ENCODE data around the gene NME4. TPM values are rescaled to one million over a fixed set of nuclear protein-coding genes. Genes with fewer than 3 reads are reported as not detected.

NME4 gene
- total and polyA plus RNA-seq, 2 donors (not counting 1 experiment from before 2014, with no cell fraction given): 71.7 to 121 TPM

- Histone ChIP-seq H3K27ac (ENCODE audit: insufficient read depth, low read length) (no peak overlapping the region), H3K9ac (ENCODE audit: insufficient read depth, low read length) (peak overlapping the region; percentile 72), H3K9me3 (ENCODE audit: control insufficient read depth, insufficient read depth, low read depth, low read length) (no peaks in the 10 kb centered on the region), H4K20me1 (ENCODE audit: control insufficient read depth, extremely low read depth, insufficient read depth, low read length) (no peaks in the 10 kb centered on the region), H3K4me2 (ENCODE audit: extremely low read depth, insufficient read depth, low read length) (no peak overlapping the region), H3K79me2 (ENCODE audit: control insufficient read depth, insufficient read depth, low read length) (peaks cover 25% of the 10 kb centered on the region), H3K36me3 (ENCODE audit: control insufficient read depth, insufficient read depth, low read length) (no peaks in the 10 kb centered on the region), H2AFZ (ENCODE audit: low read length) (no peak overlapping the region), H3K27me3 (ENCODE audit: control insufficient read depth, insufficient read depth, low read length) (no peaks in the 10 kb centered on the region), H3K4me3 (replicated peaks in 1 of 4; ENCODE audit: control extremely low read depth in 1 of 4, insufficient read depth in 1 of 4, low read depth in 3 of 4, low read length in 4 of 4) (peak overlapping the region in 2 of 4 experiments; percentile 79 to 82), H3K4me1 (ENCODE audit: control insufficient read depth, extremely low read depth, insufficient read depth, low read length) (peaks cover 3% of the 10 kb centered on the region)
- no peak for TF ChIP-seq EZH2 (IDR thresholded peaks at IDR 0.05; ENCODE audit: low read length, missing control alignments)
- TF ChIP-seq, protein P1, sequence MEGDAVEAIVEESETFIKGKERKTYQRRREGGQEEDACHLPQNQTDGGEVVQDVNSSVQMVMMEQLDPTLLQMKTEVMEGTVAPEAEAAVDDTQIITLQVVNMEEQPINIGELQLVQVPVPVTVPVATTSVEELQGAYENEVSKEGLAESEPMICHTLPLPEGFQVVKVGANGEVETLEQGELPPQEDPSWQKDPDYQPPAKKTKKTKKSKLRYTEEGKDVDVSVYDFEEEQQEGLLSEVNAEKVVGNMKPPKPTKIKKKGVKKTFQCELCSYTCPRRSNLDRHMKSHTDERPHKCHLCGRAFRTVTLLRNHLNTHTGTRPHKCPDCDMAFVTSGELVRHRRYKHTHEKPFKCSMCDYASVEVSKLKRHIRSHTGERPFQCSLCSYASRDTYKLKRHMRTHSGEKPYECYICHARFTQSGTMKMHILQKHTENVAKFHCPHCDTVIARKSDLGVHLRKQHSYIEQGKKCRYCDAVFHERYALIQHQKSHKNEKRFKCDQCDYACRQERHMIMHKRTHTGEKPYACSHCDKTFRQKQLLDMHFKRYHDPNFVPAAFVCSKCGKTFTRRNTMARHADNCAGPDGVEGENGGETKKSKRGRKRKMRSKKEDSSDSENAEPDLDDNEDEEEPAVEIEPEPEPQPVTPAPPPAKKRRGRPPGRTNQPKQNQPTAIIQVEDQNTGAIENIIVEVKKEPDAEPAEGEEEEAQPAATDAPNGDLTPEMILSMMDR (conservative IDR thresholded peaks at IDR 0.05 in 1 of 2, IDR thresholded peaks at IDR 0.05 in 1 of 2; ENCODE audit: low read depth in 1 of 2, low read length in 2 of 2): no peak
- DNase-seq (ENCODE audit: low read depth in 2 of 2): no peak
Observed at GRCh38 chr16:425740-426114, 28.7 kb downstream of the NME4 start.

GRCh38 chr16:426115-426905 lies 29.3 kb downstream of the NME4 start:
- Histone ChIP-seq H2AFZ (ENCODE audit: low read length) (no peak overlapping the region), H3K79me2 (ENCODE audit: control insufficient read depth, insufficient read depth, low read length) (peaks cover 25% of the 10 kb centered on the region), H3K9me3 (ENCODE audit: control insufficient read depth, insufficient read depth, low read depth, low read length) (no peaks in the 10 kb centered on the region), H3K4me3 (replicated peaks in 1 of 4; ENCODE audit: control extremely low read depth in 1 of 4, insufficient read depth in 1 of 4, low read depth in 3 of 4, low read length in 4 of 4) (peak overlapping the region; percentile 51 to 83 (median 80)), H3K9ac (ENCODE audit: insufficient read depth, low read length) (peak overlapping the region; percentile 69), H3K4me1 (ENCODE audit: control insufficient read depth, extremely low read depth, insufficient read depth, low read length) (peaks cover 3% of the 10 kb centered on the region), H3K27ac (ENCODE audit: insufficient read depth, low read length) (peak overlapping the region; percentile 18), H3K4me2 (ENCODE audit: extremely low read depth, insufficient read depth, low read length) (peak overlapping the region; percentile 38), H3K36me3 (ENCODE audit: control insufficient read depth, insufficient read depth, low read length) (no peaks in the 10 kb centered on the region), H4K20me1 (ENCODE audit: control insufficient read depth, extremely low read depth, insufficient read depth, low read length) (no peaks in the 10 kb centered on the region), H3K27me3 (ENCODE audit: control insufficient read depth, insufficient read depth, low read length) (no peaks in the 10 kb centered on the region)
- DNase-seq (ENCODE audit: low read depth in 2 of 2): peak in 1 of 2 donors; percentile 6
- TF ChIP-seq, protein P1 (conservative IDR thresholded peaks at IDR 0.05 in 1 of 2, IDR thresholded peaks at IDR 0.05 in 1 of 2; ENCODE audit: low read depth in 1 of 2, low read length in 2 of 2): no peak
- no peak for TF ChIP-seq EZH2 (IDR thresholded peaks at IDR 0.05; ENCODE audit: low read length, missing control alignments)

GRCh38 chr16:426906-427249 lies 29.9 kb downstream of the NME4 start:
- no peak for TF ChIP-seq EZH2 (IDR thresholded peaks at IDR 0.05; ENCODE audit: low read length, missing control alignments)
- TF ChIP-seq, protein P1 (conservative IDR thresholded peaks at IDR 0.05 in 1 of 2, IDR thresholded peaks at IDR 0.05 in 1 of 2; ENCODE audit: low read depth in 1 of 2, low read length in 2 of 2): no peak
- H3K79me2 ChIP-seq (ENCODE audit: control insufficient read depth, insufficient read depth, low read length): peaks cover 25% of the 10 kb centered on the region
- H3K27me3 ChIP-seq (ENCODE audit: control insufficient read depth, insufficient read depth, low read length): no peaks in the 10 kb centered on the region
- no peaks in the 10 kb centered on the region for H3K9me3 ChIP-seq (ENCODE audit: control insufficient read depth, insufficient read depth, low read depth, low read length)
- H3K4me3 ChIP-seq (replicated peaks in 1 of 4; ENCODE audit: control extremely low read depth in 1 of 4, insufficient read depth in 1 of 4, low read depth in 3 of 4, low read length in 4 of 4): peak overlapping the region; percentile 51 to 83 (median 80)
- DNase-seq (ENCODE audit: low read depth in 2 of 2): no peak
- no peaks in the 10 kb centered on the region for H4K20me1 ChIP-seq (ENCODE audit: control insufficient read depth, extremely low read depth, insufficient read depth, low read length)
- no peak overlapping the region for H3K27ac ChIP-seq (ENCODE audit: insufficient read depth, low read length)
- H3K4me2 ChIP-seq (ENCODE audit: extremely low read depth, insufficient read depth, low read length): peak overlapping the region; percentile 38
- H3K4me1 ChIP-seq (ENCODE audit: control insufficient read depth, extremely low read depth, insufficient read depth, low read length): peaks cover 3% of the 10 kb centered on the region
- H3K9ac ChIP-seq (ENCODE audit: insufficient read depth, low read length): peak overlapping the region; percentile 69
- no peaks in the 10 kb centered on the region for H3K36me3 ChIP-seq (ENCODE audit: control insufficient read depth, insufficient read depth, low read length)
- no peak overlapping the region for H2AFZ ChIP-seq (ENCODE audit: low read length)
